HG03108 (cell line): Measurements from ENCODE around the gene SETBP1.

Experiments used
- ATAC-seq: cut with Tn5 transposase; IDR thresholded peaks from one replicate; pipeline ENCODE4 v1.9.1; 2021; ENCODE audit warnings: moderate library complexity; ENCODE audit not compliant: unreplicated experiment

Gene SETBP1

GRCh38 chr18:44679056-44679913, 1.4 kb upstream of the SETBP1 start:
- ATAC-seq: peak; percentile 87

- no peak for ATAC-seq
These were observed 795 bp upstream of the SETBP1 start for GRCh38 chr18:44679914-44680272.

- no peak for ATAC-seq
These were observed 635 bp downstream of the SETBP1 start for GRCh38 chr18:44681076-44681970.

GRCh38 chr18:44682201-44682870, 1.6 kb downstream of the SETBP1 start:
- no peak for ATAC-seq

- ATAC-seq: no peak
These were observed 2.2 kb downstream of the SETBP1 start for GRCh38 chr18:44682871-44683221.

- ATAC-seq: no peak
These were observed 2.9 kb downstream of the SETBP1 start for GRCh38 chr18:44683556-44683955.

- ATAC-seq: no peak
These were observed 4.6 kb downstream of the SETBP1 start for GRCh38 chr18:44685296-44685695.

GRCh38 chr18:44686156-44686555, 5.5 kb downstream of the SETBP1 start:
- no peak for ATAC-seq

- no peak for ATAC-seq
These were observed 6.7 kb downstream of the SETBP1 start for GRCh38 chr18:44687421-44687820.

GRCh38 chr18:44689736-44690135, 9.0 kb downstream of the SETBP1 start:
- no peak for ATAC-seq

- no peak for ATAC-seq
These were observed 10.6 kb downstream of the SETBP1 start for GRCh38 chr18:44691148-44691925.

- ATAC-seq: no peak
These were observed 12.5 kb downstream of the SETBP1 start for GRCh38 chr18:44693030-44693784.

- no peak for ATAC-seq
These were observed 14.8 kb downstream of the SETBP1 start for GRCh38 chr18:44695503-44695902.

GRCh38 chr18:44696892-44697291, 16.2 kb downstream of the SETBP1 start:
- no peak for ATAC-seq

GRCh38 chr18:44697315-44697714, 16.6 kb downstream of the SETBP1 start:
- ATAC-seq: no peak

- no peak for ATAC-seq
These were observed 17.8 kb downstream of the SETBP1 start for GRCh38 chr18:44698518-44698917.

GRCh38 chr18:44699572-44700261, 19.0 kb downstream of the SETBP1 start:
- ATAC-seq: no peak

GRCh38 chr18:44700652-44701051, 20.0 kb downstream of the SETBP1 start:
- peak; percentile 58 for ATAC-seq

- ATAC-seq: no peak
These were observed 20.5 kb downstream of the SETBP1 start for GRCh38 chr18:44701227-44701626.
